Omental fat pad (tissue), 4 donors: ENCODE measurements around the gene SLC5A1. TPM values are rescaled to one million over a fixed set of nuclear protein-coding genes. Genes with fewer than 3 reads are reported as not detected.

Experiments used
- ATAC-seq: fragments of 150-250 bp; one replicate; pipeline ENCODE4 v1.9.1; 2016; ENCODE audit warnings: mild to moderate bottlenecking, moderate library complexity; ENCODE audit not compliant: low FRiP score
- DNase-seq: peaks from one replicate; pipeline ENCODE4 v3.0.0-alpha.2; 2019; ENCODE audit warnings: low spot score
- CTCF ChIP-seq, 3 donors: fragments of 450-650 bp; IDR thresholded peaks; one replicate each; pipeline ENCODE4 v1.5.1; 2016 to 2017; ENCODE audit warnings: antibody characterized with exemption in 3 of 3, mild to moderate bottlenecking in 3 of 3, moderate library complexity in 2 of 3
- total RNA-seq, 4 donors: library from RNA; depleted of rRNA; stranded (reverse); fragments of >200 nt; gene quantifications; one replicate each; pipeline ENCODE4 v1.1.0, GENCODE V29; 2016

Gene SLC5A1
- total RNA-seq, 4 donors from 2014 or later = not detected

GRCh38 chr22:32016081-32016480, 27.0 kb upstream of the SLC5A1 start:
- ATAC-seq (no peak), DNase-seq (no peak)
- TF ChIP-seq CTCF (IDR thresholded peaks at IDR 0.05) = no peak

- DNase-seq (no peak), ATAC-seq (no peak)
- TF ChIP-seq CTCF (IDR thresholded peaks at IDR 0.05) = no peak
Observed at GRCh38 chr22:32018056-32018455, 25.0 kb upstream of the SLC5A1 start.

- TF ChIP-seq CTCF (IDR thresholded peaks at IDR 0.05) = no peak
- DNase-seq (no peak), ATAC-seq (no peak)
Observed at GRCh38 chr22:32020117-32020516, 22.9 kb upstream of the SLC5A1 start.

GRCh38 chr22:32021716-32022115, 21.3 kb upstream of the SLC5A1 start:
- TF ChIP-seq CTCF (IDR thresholded peaks at IDR 0.05) = no peak
- ATAC-seq (no peak), DNase-seq (no peak)

- DNase-seq (no peak), ATAC-seq (no peak)
- no peak for TF ChIP-seq CTCF (IDR thresholded peaks at IDR 0.05)
Observed at GRCh38 chr22:32023251-32023827, 19.7 kb upstream of the SLC5A1 start.

- ATAC-seq (no peak), DNase-seq (no peak)
- TF ChIP-seq CTCF (IDR thresholded peaks at IDR 0.05) = no peak
Observed at GRCh38 chr22:32024796-32025195, 18.3 kb upstream of the SLC5A1 start.

- no peak for ATAC-seq
- DNase-seq = no peak
- TF ChIP-seq CTCF (IDR thresholded peaks at IDR 0.05) = no peak
Observed at GRCh38 chr22:32030518-32031247, 12.4 kb upstream of the SLC5A1 start.
